HCT116 (cell line): ENCODE data around the gene MYH11. TPM values are rescaled to one million over a fixed set of nuclear protein-coding genes. Genes with fewer than 3 reads are reported as not detected.
"Not testable (repeated sequence)": the region's sequence is repeated elsewhere in the genome, so short reads cannot be mapped to it uniquely, and the experiment has no call there.

Experiments
- ATAC-seq: fragments of 200-7000 bp; cut with Tn5 transposase; 2 replicates; pipeline ENCODE4 v1.9.1; 2020; ENCODE audit warnings: mild to moderate bottlenecking, moderate library complexity
- BruUV-seq: library from RNA; stranded (reverse); fragments of 400-500 nt; replicated peaks from 2 replicates; lab custom pipeline; 2021; lab: Mats Ljungman, UMichigan
- CTCF ChIA-PET: fragments of 300-600 bp; sonication (Branson Sonifier 250); formaldehyde crosslinking; loops from one replicate; lab custom pipeline; 2021; ENCODE audit warnings: antibody characterized with exemption; lab: Charles Lee
- POLR2A ChIA-PET: fragments of 300-600, 350-600 bp; sonication (Branson Sonifier 250); formaldehyde crosslinking; loops from one replicate; lab custom pipeline; 2021; ENCODE audit warnings: antibody characterized with exemption; lab: Charles Lee
- RAD21 ChIA-PET, 2 experiments: fragments of 300-600 bp; sonication (Branson Sonifier 250); formaldehyde crosslinking; loops; one replicate each; lab custom pipeline; 2023; ENCODE audit warnings: low total read pairs in 2 of 2; ENCODE audit not compliant: uncharacterized antibody in 2 of 2, unreplicated experiment in 2 of 2, low non-redundant PET in 1 of 2; lab: Charles Lee
- DNase-seq: peaks from one replicate; pipeline ENCODE4 v3.0.0-alpha.2; 2010; ENCODE audit warnings: low read depth, low spot score
- H2AFZ ChIP-seq: fragments of 200-600 bp; shearing (Covaris generic), sonication (generic); 2 replicates; pipeline ENCODE4 v1.6.1; 2017; ENCODE audit warnings: low read depth, mixed run types, mixed read lengths, antibody characterized with exemption, low read length; ENCODE audit not compliant: poor library complexity, severe bottlenecking
- H3K27ac ChIP-seq: 2 replicates; pipeline ENCODE4 v1.5.1; 2012; ENCODE audit warnings: low read depth, low read length
- H3K27me3 ChIP-seq: fragments of 200-600 bp; sonication (generic); 2 replicates; pipeline ENCODE4 v1.6.1; 2016; ENCODE audit warnings: mixed run types, low read length, mixed read lengths; ENCODE audit not compliant: insufficient read depth
- H3K36me3 ChIP-seq, 2 experiments: fragments of 200-500 bp in 1 of 2; fragments of 200-600 bp in 1 of 2; sonication (Bioruptor generic) in 1 of 2; sonication (generic) in 1 of 2; 2 replicates each; pipeline versions ENCODE4 v1.5.1 to v1.6.1; 2014 to 2016; ENCODE audit warnings: low read length in 2 of 2, inconsistent platforms in 1 of 2, mixed read lengths in 1 of 2, mixed run types in 1 of 2; ENCODE audit not compliant: insufficient read depth in 2 of 2, control insufficient read depth in 1 of 2
- H3K4me1 ChIP-seq, 2 experiments: fragments of 200-600 bp in 1 of 2; sonication (generic) in 1 of 2; 2 replicates each; pipeline versions ENCODE4 v1.5.1 to v1.6.1; 2012 to 2017; ENCODE audit warnings: low read length in 2 of 2, inconsistent platforms in 1 of 2, mild to moderate bottlenecking in 1 of 2, mixed read lengths in 1 of 2, mixed run types in 1 of 2, moderate library complexity in 1 of 2; ENCODE audit not compliant: insufficient read depth in 2 of 2, control insufficient read depth in 1 of 2
- H3K4me2 ChIP-seq: fragments of 200-600 bp; sonication (generic); 2 replicates; pipeline ENCODE4 v1.6.1; 2017; ENCODE audit warnings: mixed run types, low read length, mixed read lengths
- H3K4me3 ChIP-seq, 2 experiments: fragments of 200-600 bp in 1 of 2; sonication (generic) in 1 of 2; replicated peaks in 1 of 2; 2 replicates each; pipeline ENCODE4 v1.5.1; 2011 to 2016; ENCODE audit warnings: low read length in 2 of 2, control low read depth in 1 of 2, low read depth in 1 of 2, mild to moderate bottlenecking in 1 of 2, mixed read lengths in 1 of 2, mixed run types in 1 of 2
- H3K79me2 ChIP-seq: fragments of 200-600 bp; sonication (generic); 2 replicates; pipeline ENCODE4 v1.6.1; 2017; ENCODE audit warnings: mild to moderate bottlenecking, mixed run types, low read length, moderate library complexity, mixed read lengths; ENCODE audit not compliant: insufficient read depth
- H3K9ac ChIP-seq: fragments of 200-600 bp; sonication (generic); 2 replicates; pipeline ENCODE4 v1.6.1; 2016; ENCODE audit warnings: low read length, mixed read lengths
- H3K9me2 ChIP-seq: fragments of 200-600 bp; sonication (generic), shearing (Covaris generic); 2 replicates; pipeline ENCODE4 v1.6.1; 2017; ENCODE audit warnings: mixed run types, mild to moderate bottlenecking, moderate library complexity; ENCODE audit not compliant: insufficient read depth
- H3K9me3 ChIP-seq, 2 experiments: fragments of 200-500 bp in 1 of 2; fragments of 200-600 bp in 1 of 2; sonication (Bioruptor generic) in 1 of 2; sonication (generic) in 1 of 2; 2 replicates each; pipeline ENCODE4 v1.6.1; 2014 to 2017; ENCODE audit warnings: low read length in 2 of 2, mixed read lengths in 2 of 2, inconsistent platforms in 1 of 2, low read depth in 1 of 2, mild to moderate bottlenecking in 1 of 2, mixed run types in 1 of 2, moderate library complexity in 1 of 2; ENCODE audit not compliant: control insufficient read depth in 1 of 2, insufficient read depth in 1 of 2
- H4K20me1 ChIP-seq: fragments of 200-600 bp; sonication (generic), shearing (Covaris generic); 2 replicates; pipeline ENCODE4 v1.6.1; 2017; ENCODE audit warnings: mixed run types, mild to moderate bottlenecking, moderate library complexity; ENCODE audit not compliant: insufficient read depth
- ELF1 ChIP-seq: IDR thresholded peaks from 2 replicates; pipeline ENCODE4 v1.6.1; 2012; ENCODE audit warnings: low read depth, borderline replicate concordance
- EZH2 ChIP-seq: fragments of 200-600 bp; sonication (generic); IDR thresholded peaks from 2 replicates; pipeline ENCODE4 v1.6.1; 2017; ENCODE audit warnings: antibody characterized with exemption, mixed run types
- FOSL1 ChIP-seq: IDR thresholded peaks from 2 replicates; pipeline ENCODE4 v1.6.1; 2012; ENCODE audit warnings: low read depth
- MAX ChIP-seq: IDR thresholded peaks from 2 replicates; pipeline ENCODE4 v1.6.1; 2012
- POLR2A ChIP-seq: IDR thresholded peaks from 2 replicates; pipeline ENCODE4 v1.7.0; 2011; ENCODE audit warnings: borderline replicate concordance; ENCODE audit not compliant: insufficient read depth, insufficient read length; ENCODE audit errors: extremely low read depth
- POLR2AphosphoS5 ChIP-seq: IDR thresholded peaks from 2 replicates; pipeline ENCODE4 v1.6.1; 2011; ENCODE audit warnings: mild to moderate bottlenecking, low read depth, low read length, moderate library complexity
- RAD21 ChIP-seq: IDR thresholded peaks from 2 replicates; pipeline ENCODE4 v1.6.1; 2012; ENCODE audit warnings: low read depth, mild to moderate bottlenecking
- YY1 ChIP-seq: IDR thresholded peaks from 2 replicates; pipeline ENCODE4 v1.6.1; 2011; ENCODE audit warnings: low read length, low read depth, moderate library complexity, mild to moderate bottlenecking; ENCODE audit not compliant: insufficient replicate concordance; ENCODE audit errors: extremely low read depth
- intact Hi-C: fragments of 100-400 bp; cut with micrococcal nuclease; formaldehyde crosslinking; loops from 2 replicates; pipeline ENCODE4 v1.10.0; 2022
- total RNA-seq: library from RNA; stranded (reverse); gene quantifications from one replicate; pipeline ENCODE4 v1.2.1, GENCODE V29; 2021; ENCODE audit not compliant: unreplicated experiment

MYH11 gene
- total RNA-seq, 1 experiment from 2014 or later: 0.61 TPM

GRCh38 chr16:15729152-15729551 is 127.7 kb downstream of the MYH11 start:
- TF ChIP-seq POLR2AphosphoS5 (0 out of 2 replicates have a peak, but pooled peaks have one; percentile 34), FOSL1 (no peak)
- CTCF ChIA-PET: no interaction called here
- no peaks in the 10 kb centered on the region for H4K20me1 ChIP-seq
- no peak overlapping the region for H3K4me2 ChIP-seq
- H3K27ac ChIP-seq: no peak overlapping the region
- H3K9ac ChIP-seq: no peak overlapping the region
- no peak overlapping the region for H3K4me3 ChIP-seq
- no peaks in the 10 kb centered on the region for H3K27me3 ChIP-seq
- POLR2A ChIA-PET: no interaction called here
- H3K9me3 ChIP-seq: no peaks in the 10 kb centered on the region
- H3K79me2 ChIP-seq: no peaks in the 10 kb centered on the region
- DNase-seq (no peak), ATAC-seq (no peak)
- BruUV-seq: no TSS peak
- intact Hi-C loops: no loop called here
- H3K4me1 ChIP-seq: no peaks in the 10 kb centered on the region
- RAD21 ChIA-PET: interaction anchor here in 1 of 2 experiments (0.6 kb wide), 1 partner anchor 22 kb away, joined by 3 read pairs; no protein-coding TSS in a partner anchor
- no peak overlapping the region for H2AFZ ChIP-seq
- H3K9me2 ChIP-seq: no peaks in the 10 kb centered on the region
- peaks cover 0 to 10% of the 10 kb centered on the region in 2 experiments; a peak in 3 of 4 replicates for H3K36me3 ChIP-seq

- CTCF ChIA-PET, H3K79me2 ChIP-seq, BruUV-seq, H2AFZ ChIP-seq, H3K9me3 ChIP-seq, H4K20me1 ChIP-seq, H3K27ac ChIP-seq, H3K4me1 ChIP-seq, DNase-seq, H3K9ac ChIP-seq, RAD21 ChIA-PET, H3K4me2 ChIP-seq, intact Hi-C loops, POLR2A ChIA-PET, H3K9me2 ChIP-seq, H3K4me3 ChIP-seq, H3K27me3 ChIP-seq, ATAC-seq: not testable (repeated sequence)
- peaks cover 0 to 14% of the 10 kb centered on the region in 2 experiments; a peak in 3 of 4 replicates for H3K36me3 ChIP-seq
Measured at GRCh38 chr16:15727697-15728096, 129.1 kb downstream of the MYH11 start.

GRCh38 chr16:15726715-15727114 is 130.1 kb downstream of the MYH11 start:
- H3K9me2 ChIP-seq: no peaks in the 10 kb centered on the region
- H3K4me1 ChIP-seq: no peaks in the 10 kb centered on the region
- H3K4me3 ChIP-seq: no peak overlapping the region
- BruUV-seq: no TSS peak
- intact Hi-C loops: no loop called here
- H3K27ac ChIP-seq: no peak overlapping the region
- H3K9ac ChIP-seq: no peak overlapping the region
- ChIA-PET POLR2A (no interaction called here), CTCF (no interaction called here), RAD21 (no interaction called here)
- peak; percentile 32; the same call in 1 of the 2 replicates for ATAC-seq
- H3K9me3 ChIP-seq: no peaks in the 10 kb centered on the region
- no peaks in the 10 kb centered on the region for H4K20me1 ChIP-seq
- TF ChIP-seq EZH2: no peak
- TF ChIP-seq RAD21: no peak
- TF ChIP-seq MAX: no peak
- TF ChIP-seq YY1: no peak
- TF ChIP-seq ELF1: no peak
- TF ChIP-seq POLR2A: no peak
- no peaks in the 10 kb centered on the region for H3K79me2 ChIP-seq
- no peak overlapping the region for H2AFZ ChIP-seq
- no peak for DNase-seq
- H3K36me3 ChIP-seq: peaks cover 0 to 14% of the 10 kb centered on the region in 2 experiments; a peak in 3 of 4 replicates
- no peak overlapping the region for H3K4me2 ChIP-seq
- no peaks in the 10 kb centered on the region for H3K27me3 ChIP-seq
